ENCODE measurements around the gene CXCR5.
A peak's percentile ranks its signal among the peaks of the same experiment; 100 is the strongest.

DNA sequence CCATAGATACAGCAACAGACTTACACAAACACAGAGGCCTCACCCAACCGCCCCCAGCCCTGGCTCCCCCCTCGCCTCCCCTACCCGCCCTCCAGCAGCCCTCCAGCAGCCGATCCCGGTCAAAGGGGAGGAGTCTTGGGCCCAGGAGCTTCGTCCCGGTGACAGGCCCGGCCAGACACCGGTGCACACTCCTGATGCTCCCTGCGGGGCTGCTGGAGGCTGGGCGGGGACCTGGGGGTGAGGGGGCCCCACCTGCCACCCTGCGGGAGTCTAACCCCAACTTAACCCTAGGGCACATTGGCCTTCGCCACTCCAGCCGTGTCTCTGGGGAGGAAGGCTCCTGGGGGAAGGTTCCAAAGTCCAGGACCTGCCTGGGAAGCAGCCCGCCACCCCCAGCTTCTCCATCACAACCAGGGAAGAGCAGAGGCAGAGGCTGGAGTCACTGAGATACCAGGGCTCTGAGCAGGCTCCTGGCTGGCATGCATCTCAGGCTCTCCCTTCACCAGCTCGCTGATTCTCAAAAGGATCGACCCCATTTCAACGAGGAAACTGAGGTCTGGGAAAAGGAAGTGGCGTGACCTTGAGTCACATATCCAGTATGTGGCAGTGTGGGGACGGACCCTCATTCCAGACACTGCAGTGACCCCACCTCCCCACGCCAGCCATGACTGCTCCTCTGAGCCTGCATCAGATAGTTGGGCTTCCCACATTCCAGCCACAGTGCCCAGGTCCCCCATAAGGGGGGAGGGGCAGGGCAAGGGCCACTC, 27.6 kb downstream of the CXCR5 start:
- no peak for TF ChIP-seq MXI1 (IDR thresholded peaks at IDR 0.05; ENCODE audit: borderline replicate concordance, low read depth, low read length)
- TF ChIP-seq, protein P1, sequence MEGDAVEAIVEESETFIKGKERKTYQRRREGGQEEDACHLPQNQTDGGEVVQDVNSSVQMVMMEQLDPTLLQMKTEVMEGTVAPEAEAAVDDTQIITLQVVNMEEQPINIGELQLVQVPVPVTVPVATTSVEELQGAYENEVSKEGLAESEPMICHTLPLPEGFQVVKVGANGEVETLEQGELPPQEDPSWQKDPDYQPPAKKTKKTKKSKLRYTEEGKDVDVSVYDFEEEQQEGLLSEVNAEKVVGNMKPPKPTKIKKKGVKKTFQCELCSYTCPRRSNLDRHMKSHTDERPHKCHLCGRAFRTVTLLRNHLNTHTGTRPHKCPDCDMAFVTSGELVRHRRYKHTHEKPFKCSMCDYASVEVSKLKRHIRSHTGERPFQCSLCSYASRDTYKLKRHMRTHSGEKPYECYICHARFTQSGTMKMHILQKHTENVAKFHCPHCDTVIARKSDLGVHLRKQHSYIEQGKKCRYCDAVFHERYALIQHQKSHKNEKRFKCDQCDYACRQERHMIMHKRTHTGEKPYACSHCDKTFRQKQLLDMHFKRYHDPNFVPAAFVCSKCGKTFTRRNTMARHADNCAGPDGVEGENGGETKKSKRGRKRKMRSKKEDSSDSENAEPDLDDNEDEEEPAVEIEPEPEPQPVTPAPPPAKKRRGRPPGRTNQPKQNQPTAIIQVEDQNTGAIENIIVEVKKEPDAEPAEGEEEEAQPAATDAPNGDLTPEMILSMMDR (conservative IDR thresholded peaks at IDR 0.05; ENCODE audit: low read depth, low read length), result no peak
- TF ChIP-seq RFX5 (IDR thresholded peaks at IDR 0.05; ENCODE audit: low read depth, low read length), result no peak
- TF ChIP-seq POLR2A (IDR thresholded peaks at IDR 0.05; ENCODE audit: low read depth, low read length), result 0 out of 2 replicates have a peak, but pooled peaks have one; percentile 38
- TF ChIP-seq RCOR1 (IDR thresholded peaks at IDR 0.05; ENCODE audit: insufficient replicate concordance, low read length), result no peak
- TF ChIP-seq, protein P2, sequence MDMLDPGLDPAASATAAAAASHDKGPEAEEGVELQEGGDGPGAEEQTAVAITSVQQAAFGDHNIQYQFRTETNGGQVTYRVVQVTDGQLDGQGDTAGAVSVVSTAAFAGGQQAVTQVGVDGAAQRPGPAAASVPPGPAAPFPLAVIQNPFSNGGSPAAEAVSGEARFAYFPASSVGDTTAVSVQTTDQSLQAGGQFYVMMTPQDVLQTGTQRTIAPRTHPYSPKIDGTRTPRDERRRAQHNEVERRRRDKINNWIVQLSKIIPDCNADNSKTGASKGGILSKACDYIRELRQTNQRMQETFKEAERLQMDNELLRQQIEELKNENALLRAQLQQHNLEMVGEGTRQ (IDR thresholded peaks at IDR 0.05; ENCODE audit: low read depth, low read length), result no peak
- TF ChIP-seq CEBPB (IDR thresholded peaks at IDR 0.05; ENCODE audit: low read depth, low read length), result no peak
- TF ChIP-seq BHLHE40 (IDR thresholded peaks at IDR 0.05; ENCODE audit: low read depth, low read length), result no peak
- TF ChIP-seq, protein P3, sequence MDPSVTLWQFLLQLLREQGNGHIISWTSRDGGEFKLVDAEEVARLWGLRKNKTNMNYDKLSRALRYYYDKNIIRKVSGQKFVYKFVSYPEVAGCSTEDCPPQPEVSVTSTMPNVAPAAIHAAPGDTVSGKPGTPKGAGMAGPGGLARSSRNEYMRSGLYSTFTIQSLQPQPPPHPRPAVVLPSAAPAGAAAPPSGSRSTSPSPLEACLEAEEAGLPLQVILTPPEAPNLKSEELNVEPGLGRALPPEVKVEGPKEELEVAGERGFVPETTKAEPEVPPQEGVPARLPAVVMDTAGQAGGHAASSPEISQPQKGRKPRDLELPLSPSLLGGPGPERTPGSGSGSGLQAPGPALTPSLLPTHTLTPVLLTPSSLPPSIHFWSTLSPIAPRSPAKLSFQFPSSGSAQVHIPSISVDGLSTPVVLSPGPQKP (IDR thresholded peaks at IDR 0.05; ENCODE audit: borderline replicate concordance, low read depth, low read length), result no peak
- TF ChIP-seq RAD21 (IDR thresholded peaks at IDR 0.05; ENCODE audit: low read length), result no peak
- TF ChIP-seq SMC3 (IDR thresholded peaks at IDR 0.05; ENCODE audit: low read depth, low read length), result no peak
